HG03066 (cell line): ENCODE data around the gene PTBP3.
"Not testable (repeated sequence)": the region's sequence is repeated elsewhere in the genome, so short reads cannot be mapped to it uniquely, and the experiment has no call there.

Experiments
- ATAC-seq: cut with Tn5 transposase; IDR thresholded peaks from one replicate; pipeline ENCODE4 v1.9.1; 2021; ENCODE audit warnings: low read depth; ENCODE audit not compliant: unreplicated experiment

PTBP3 gene

GRCh38 chr9:112325127-112325526 is 8.3 kb downstream of the PTBP3 start:
- ATAC-seq, result no peak

- ATAC-seq, result no peak
These were observed 10.0 kb downstream of the PTBP3 start for GRCh38 chr9:112323378-112323854.

- ATAC-seq, result no peak
These were observed 10.6 kb downstream of the PTBP3 start for GRCh38 chr9:112322701-112323377.

- no peak for ATAC-seq
These were observed 17.0 kb downstream of the PTBP3 start for GRCh38 chr9:112316258-112316943.

- ATAC-seq, result no peak
These were observed 17.8 kb downstream of the PTBP3 start for GRCh38 chr9:112315331-112316257.

- ATAC-seq, result no peak
These were observed 21.3 kb downstream of the PTBP3 start for GRCh38 chr9:112312139-112312538.

- ATAC-seq, result no peak
These were observed 21.9 kb downstream of the PTBP3 start for GRCh38 chr9:112311497-112311896.

- ATAC-seq, result no peak
These were observed 22.6 kb downstream of the PTBP3 start for GRCh38 chr9:112310826-112311225.

GRCh38 chr9:112308588-112308987 is 24.8 kb downstream of the PTBP3 start:
- ATAC-seq, result no peak

- ATAC-seq, result no peak
These were observed 32.0 kb downstream of the PTBP3 start for GRCh38 chr9:112301420-112301819.

GRCh38 chr9:112299514-112299913 is 33.9 kb downstream of the PTBP3 start:
- no peak for ATAC-seq

- ATAC-seq, result no peak
These were observed 36.5 kb downstream of the PTBP3 start for GRCh38 chr9:112296929-112297328.

GRCh38 chr9:112295174-112295573 is 38.2 kb downstream of the PTBP3 start:
- no peak for ATAC-seq

- no peak for ATAC-seq
These were observed 45.4 kb downstream of the PTBP3 start for GRCh38 chr9:112288029-112288428.

GRCh38 chr9:112286926-112287325 is 46.5 kb downstream of the PTBP3 start:
- ATAC-seq, result no peak

- no peak for ATAC-seq
These were observed 48.4 kb downstream of the PTBP3 start for GRCh38 chr9:112285056-112285455.

GRCh38 chr9:112283582-112284253 is 49.7 kb downstream of the PTBP3 start:
- no peak for ATAC-seq

GRCh38 chr9:112282841-112283240 is 50.6 kb downstream of the PTBP3 start:
- not testable (repeated sequence) for ATAC-seq

GRCh38 chr9:112280904-112281303 is 52.5 kb downstream of the PTBP3 start:
- no peak for ATAC-seq

GRCh38 chr9:112279501-112279900 is 53.9 kb downstream of the PTBP3 start:
- no peak for ATAC-seq

GRCh38 chr9:112278152-112278551 is 55.3 kb downstream of the PTBP3 start:
- ATAC-seq, result no peak
